ENCODE data around the gene DDX6. TPM values are rescaled to one million over a fixed set of nuclear protein-coding genes. Genes with fewer than 3 reads are reported as not detected.

The DDX6 gene
- total RNA-seq, 1 donor from 2014 or later: 332 TPM

GRCh38 chr11:118813551-118813950 lies 22.6 kb upstream of the DDX6 start:
- Histone ChIP-seq H3K9me3 (ENCODE audit: low read depth) (no peaks in the 10 kb centered on the region), H3K4me3 (no peak overlapping the region), H3K9ac (no peak overlapping the region), H3K79me2 (ENCODE audit: low read depth) (no peaks in the 10 kb centered on the region), H3K27ac (no peak overlapping the region), H3K27me3 (no peaks in the 10 kb centered on the region), H2AFZ (replicated peaks) (no peak overlapping the region), H3K4me2 (no peak overlapping the region), H4K20me1 (ENCODE audit: low read depth) (no peaks in the 10 kb centered on the region), H3K4me1 (no peaks in the 10 kb centered on the region), H3F3A (ENCODE audit: low read depth) (no peaks in the 10 kb centered on the region), H3K36me3 (no peaks in the 10 kb centered on the region)
- Mint-ChIP-seq H3K9me3 (no peaks in the 10 kb centered on the region), H3K27ac (no peak overlapping the region), H3K36me3 (no peaks in the 10 kb centered on the region), H3K27me3 (ENCODE audit: insufficient read depth, low read depth) (no peaks in the 10 kb centered on the region), H3K4me1 (no peaks in the 10 kb centered on the region), H3K4me3 (no peak overlapping the region)
- TF ChIP-seq CTCF (IDR thresholded peaks at IDR 0.05): no peak
- no peak for TF ChIP-seq EZH2phosphoT487 (IDR thresholded peaks at IDR 0.05)
- TF ChIP-seq EZH2 (IDR thresholded peaks at IDR 0.05): no peak
- DNase-seq (ENCODE audit: low spot score): no peak

- Histone ChIP-seq H2AFZ (replicated peaks) (no peak overlapping the region), H3F3A (ENCODE audit: low read depth) (no peaks in the 10 kb centered on the region), H3K9ac (no peak overlapping the region), H3K4me3 (no peak overlapping the region), H3K4me2 (no peak overlapping the region), H4K20me1 (ENCODE audit: low read depth) (no peaks in the 10 kb centered on the region), H3K79me2 (ENCODE audit: low read depth) (no peaks in the 10 kb centered on the region), H3K4me1 (no peaks in the 10 kb centered on the region), H3K27me3 (no peaks in the 10 kb centered on the region), H3K36me3 (no peaks in the 10 kb centered on the region), H3K27ac (no peak overlapping the region), H3K9me3 (ENCODE audit: low read depth) (no peaks in the 10 kb centered on the region)
- Mint-ChIP-seq H3K9me3 (peaks cover 5% of the 10 kb centered on the region), H3K27me3 (ENCODE audit: insufficient read depth, low read depth) (no peaks in the 10 kb centered on the region), H3K36me3 (no peaks in the 10 kb centered on the region), H3K4me1 (no peaks in the 10 kb centered on the region), H3K4me3 (no peak overlapping the region), H3K27ac (no peak overlapping the region)
- TF ChIP-seq EZH2phosphoT487 (IDR thresholded peaks at IDR 0.05) (no peak), EZH2 (IDR thresholded peaks at IDR 0.05) (no peak), CTCF (IDR thresholded peaks at IDR 0.05) (no peak)
- DNase-seq (ENCODE audit: low spot score): no peak
These were observed 21.5 kb upstream of the DDX6 start for GRCh38 chr11:118812485-118812884.

GRCh38 chr11:118807800-118808778 lies 17.1 kb upstream of the DDX6 start:
- Histone ChIP-seq H2AFZ (replicated peaks) (no peak overlapping the region), H3K79me2 (ENCODE audit: low read depth) (no peaks in the 10 kb centered on the region), H3K9ac (no peak overlapping the region), H3K27me3 (no peaks in the 10 kb centered on the region), H4K20me1 (ENCODE audit: low read depth) (no peaks in the 10 kb centered on the region), H3K4me1 (no peaks in the 10 kb centered on the region), H3F3A (ENCODE audit: low read depth) (no peaks in the 10 kb centered on the region), H3K4me2 (no peak overlapping the region), H3K36me3 (no peaks in the 10 kb centered on the region), H3K4me3 (no peak overlapping the region), H3K27ac (no peak overlapping the region), H3K9me3 (ENCODE audit: low read depth) (no peaks in the 10 kb centered on the region)
- H3K9me3 Mint-ChIP-seq: peaks cover 5% of the 10 kb centered on the region
- no peak for DNase-seq (ENCODE audit: low spot score)
- no peak overlapping the region for H3K27ac Mint-ChIP-seq
- H3K4me1 Mint-ChIP-seq: no peaks in the 10 kb centered on the region
- no peaks in the 10 kb centered on the region for H3K36me3 Mint-ChIP-seq
- no peaks in the 10 kb centered on the region for H3K27me3 Mint-ChIP-seq (ENCODE audit: insufficient read depth, low read depth)
- H3K4me3 Mint-ChIP-seq: no peak overlapping the region
- TF ChIP-seq CTCF (IDR thresholded peaks at IDR 0.05) (no peak), EZH2 (IDR thresholded peaks at IDR 0.05) (no peak), EZH2phosphoT487 (IDR thresholded peaks at IDR 0.05) (no peak)

All from neural progenitor cell (in vitro differentiated cells).